Mesothelial cell of epicardium (in vitro differentiated cells): ENCODE results near the gene ZDHHC11B. TPM values are rescaled to one million over a fixed set of nuclear protein-coding genes. Genes with fewer than 3 reads are reported as not detected.
"Not testable (repeated sequence)": the region's sequence is repeated elsewhere in the genome, so short reads cannot be mapped to it uniquely, and the experiment has no call there.

Source experiments
- DNase-seq, 2 experiments: peaks; one replicate each; pipeline ENCODE4 v3.0.0; 2021; ENCODE audit warnings: low spot score in 2 of 2; ENCODE audit not compliant: unreplicated experiment in 2 of 2
- H3K27ac Mint-ChIP-seq: 2 replicates; pipeline ENCODE4 v1.8.0; 2021; ENCODE audit warnings: mixed read lengths
- H3K27me3 Mint-ChIP-seq: 2 replicates; pipeline ENCODE4 v1.8.0; 2021; ENCODE audit warnings: low read depth, mixed read lengths
- H3K36me3 Mint-ChIP-seq: 2 replicates; pipeline ENCODE4 v1.8.0; 2021; ENCODE audit warnings: mixed read lengths
- H3K4me1 Mint-ChIP-seq: 2 replicates; pipeline ENCODE4 v1.8.0; 2021; ENCODE audit warnings: mixed read lengths
- H3K4me3 Mint-ChIP-seq: 2 replicates; pipeline ENCODE4 v1.8.0; 2021; ENCODE audit warnings: mild to moderate bottlenecking, moderate library complexity, mixed read lengths
- H3K9me3 Mint-ChIP-seq: 2 replicates; pipeline ENCODE4 v1.8.0; 2021; ENCODE audit warnings: mixed read lengths
- CTCF ChIP-seq: fragments of 200-600 bp; sonication (generic); IDR thresholded peaks from one replicate; pipeline ENCODE4 v1.5.0; 2021; ENCODE audit warnings: antibody characterized with exemption; ENCODE audit not compliant: unreplicated experiment
- total RNA-seq: library from RNA; stranded (reverse); gene quantifications from 3 replicates; pipeline ENCODE4 v1.2.1, GENCODE V29; 2021

The ZDHHC11B gene
- total RNA-seq, 1 donor from 2014 or later, result 0.74 TPM

GRCh38 chr5:771087-771781, 13.3 kb downstream of the ZDHHC11B start:
- H3K9me3 Mint-ChIP-seq, H3K4me1 Mint-ChIP-seq, DNase-seq, H3K36me3 Mint-ChIP-seq, H3K27ac Mint-ChIP-seq, H3K27me3 Mint-ChIP-seq, H3K4me3 Mint-ChIP-seq: not testable (repeated sequence)

GRCh38 chr5:770585-770984, 13.9 kb downstream of the ZDHHC11B start:
- H3K27ac Mint-ChIP-seq, H3K27me3 Mint-ChIP-seq, H3K9me3 Mint-ChIP-seq, H3K36me3 Mint-ChIP-seq, H3K4me3 Mint-ChIP-seq, DNase-seq, H3K4me1 Mint-ChIP-seq: not testable (repeated sequence)

- not testable (repeated sequence) for DNase-seq, H3K9me3 Mint-ChIP-seq, H3K4me1 Mint-ChIP-seq, H3K27ac Mint-ChIP-seq, H3K36me3 Mint-ChIP-seq, H3K4me3 Mint-ChIP-seq, H3K27me3 Mint-ChIP-seq
Observed at GRCh38 chr5:769485-770145, 14.9 kb downstream of the ZDHHC11B start.

GRCh38 chr5:766666-767431, 17.7 kb downstream of the ZDHHC11B start:
- peak; percentile 18 to 38 for DNase-seq
- Mint-ChIP-seq H3K27ac (no peak overlapping the region), H3K4me1 (no peaks in the 10 kb centered on the region)

GRCh38 chr5:765948-766631, 18.4 kb downstream of the ZDHHC11B start:
- Mint-ChIP-seq H3K27ac (no peak overlapping the region), H3K9me3 (peaks cover 6% of the 10 kb centered on the region), H3K27me3 (peaks cover 9% of the 10 kb centered on the region), H3K4me1 (no peaks in the 10 kb centered on the region), H3K4me3 (no peak overlapping the region), H3K36me3 (no peaks in the 10 kb centered on the region)
- no peak for TF ChIP-seq CTCF
- DNase-seq, result peak in 1 of 2 experiments; percentile 19

More at GRCh38 chr5:766666-767431, 17.7 kb downstream of the ZDHHC11B start:
- TF ChIP-seq CTCF, result no peak
- Mint-ChIP-seq H3K9me3 (peaks cover 6% of the 10 kb centered on the region), H3K36me3 (no peaks in the 10 kb centered on the region), H3K4me3 (no peak overlapping the region), H3K27me3 (peaks cover 9% of the 10 kb centered on the region)

- H3K27ac Mint-ChIP-seq, result no peak overlapping the region
- H3K4me1 Mint-ChIP-seq, result no peaks in the 10 kb centered on the region
- TF ChIP-seq CTCF, result no peak
- no peak overlapping the region for H3K4me3 Mint-ChIP-seq
- H3K9me3 Mint-ChIP-seq, result peaks cover 6% of the 10 kb centered on the region
- peak; percentile 15 to 38 for DNase-seq
- peaks cover 13% of the 10 kb centered on the region for H3K27me3 Mint-ChIP-seq
- no peaks in the 10 kb centered on the region for H3K36me3 Mint-ChIP-seq
Observed at GRCh38 chr5:763998-764781, 20.3 kb downstream of the ZDHHC11B start.
